HepG2 (cell line): ENCODE data around the gene SFXN2. TPM values are rescaled to one million over a fixed set of nuclear protein-coding genes. Genes with fewer than 3 reads are reported as not detected.

Source experiments
- ARID2 ChIP-seq: sonication (generic); formaldehyde crosslinking; IDR thresholded peaks from 2 replicates; pipeline ENCODE4 v1.8.1; 2022; ENCODE audit warnings: mild to moderate bottlenecking, missing genetic modification reagents, borderline replicate concordance
- DRAP1 ChIP-seq: IDR thresholded peaks from 2 replicates; pipeline ENCODE4 v1.6.1; 2016; ENCODE audit warnings: missing genetic modification reagents, missing compliant biosample characterization
- DZIP1 ChIP-seq: sonication (generic); formaldehyde crosslinking; IDR thresholded peaks from 2 replicates; pipeline ENCODE4 v1.5.0; 2020; ENCODE audit warnings: mild to moderate bottlenecking, missing genetic modification reagents
- ETV5 ChIP-seq: IDR thresholded peaks from 2 replicates; pipeline ENCODE4 v1.6.1; 2018; ENCODE audit warnings: missing biosample characterization, missing genetic modification reagents, inconsistent platforms, borderline replicate concordance
- GFI1 ChIP-seq: sonication (generic); formaldehyde crosslinking; IDR thresholded peaks from 2 replicates; pipeline ENCODE4 v1.5.0; 2020; ENCODE audit warnings: missing genetic modification reagents, mild to moderate bottlenecking, borderline replicate concordance
- HMGXB4 ChIP-seq, 2 experiments: sonication (generic) in 1 of 2; formaldehyde crosslinking in 1 of 2; IDR thresholded peaks; 2 replicates each; pipeline versions ENCODE4 v1.4.0 to v1.6.1; 2018 to 2020; ENCODE audit warnings: missing genetic modification reagents in 2 of 2, borderline replicate concordance in 1 of 2, low read depth in 1 of 2, mild to moderate bottlenecking in 1 of 2, missing biosample characterization in 1 of 2
- IRX3 ChIP-seq: sonication (generic); formaldehyde crosslinking; IDR thresholded peaks from 2 replicates; pipeline ENCODE4 v1.8.1; 2023; ENCODE audit warnings: mild to moderate bottlenecking, low read depth, missing genetic modification reagents, borderline replicate concordance
- LBX2 ChIP-seq: sonication (generic); formaldehyde crosslinking; IDR thresholded peaks from 2 replicates; pipeline ENCODE4 v1.5.0; 2020; ENCODE audit warnings: missing genetic modification reagents, mild to moderate bottlenecking, borderline replicate concordance
- REPIN1 ChIP-seq: sonication (generic); formaldehyde crosslinking; IDR thresholded peaks from 2 replicates; pipeline ENCODE4 v1.8.0; 2022; ENCODE audit warnings: missing genetic modification reagents, low read depth, mild to moderate bottlenecking, borderline replicate concordance
- RXRB ChIP-seq: IDR thresholded peaks from 2 replicates; pipeline ENCODE4 v1.6.1; 2016; ENCODE audit warnings: borderline replicate concordance, missing genetic modification reagents, missing compliant biosample characterization
- SMARCC2 ChIP-seq: fragments of 450-650 bp; IDR thresholded peaks from 2 replicates; pipeline ENCODE4 v1.6.1; 2017; ENCODE audit warnings: antibody characterized with exemption, mild to moderate bottlenecking
- TGIF2 ChIP-seq: IDR thresholded peaks from 2 replicates; pipeline ENCODE4 v1.6.1; 2016; ENCODE audit warnings: control low read depth, missing compliant biosample characterization
- TIGD3 ChIP-seq: sonication (generic); formaldehyde crosslinking; IDR thresholded peaks from 2 replicates; pipeline ENCODE4 v1.5.1; 2020; ENCODE audit warnings: mild to moderate bottlenecking, missing genetic modification reagents, borderline replicate concordance
- ZBTB7B ChIP-seq: sonication (generic); formaldehyde crosslinking; IDR thresholded peaks from 2 replicates; pipeline ENCODE4 v1.4.0; 2020; ENCODE audit warnings: missing genetic modification reagents
- ZNF281 ChIP-seq: sonication (generic); formaldehyde crosslinking; IDR thresholded peaks from 2 replicates; pipeline ENCODE4 v1.4.0; 2020; ENCODE audit warnings: missing genetic modification reagents, borderline replicate concordance
- ZNF598 ChIP-seq: sonication (generic); formaldehyde crosslinking; IDR thresholded peaks from 2 replicates; pipeline ENCODE4 v1.5.1; 2020; ENCODE audit warnings: mild to moderate bottlenecking, missing genetic modification reagents, borderline replicate concordance
- polyA plus RNA-seq, 8 experiments: library from polyadenylated mRNA; depleted of rRNA in 3 of 8; stranded (reverse) in 7 of 8; unstranded in 1 of 8; fragments of >200 nt; fragmentation: Illumina TruSeq in 4 of 8; extraction: Trizol in 4 of 8; gene quantifications; 2 replicates each; pipeline versions ENCODE4 v1.2.1 to v1.2.3, GENCODE V29; 2011 to 2016; ENCODE audit warnings: low read depth in 4 of 8, missing spikeins in 1 of 8, mixed read lengths in 1 of 8; ENCODE audit not compliant: insufficient read depth in 1 of 8
- total RNA-seq, 5 experiments: library from RNA; depleted of rRNA; stranded (reverse); fragments of >200 nt; fragmentation: Illumina TruSeq; extraction: Trizol; gene quantifications; 2 replicates each; pipeline ENCODE4 v1.2.3, GENCODE V29; 2016; ENCODE audit warnings: low read depth in 1 of 5

The SFXN2 gene
- total and polyA plus RNA-seq, 2 of the 13 experiments (the other 11 are each of a cell fraction or from before 2014, with no cell fraction given) = 12.8 to 21.1 TPM

GRCh38 chr10:102713814-102714620 lies 419 bp upstream of the SFXN2 start, which contains the start of gene ARL3 (continued):
- 0 out of 2 replicates have a peak, but pooled peaks have one; percentile 17 for TF ChIP-seq ZNF281 (CRISPR knock-in tag)
- peak; percentile 46; the same call in 1 of the 2 replicates for TF ChIP-seq ZNF598
- TF ChIP-seq REPIN1 (CRISPR knock-in tag) = 0 out of 2 replicates have a peak, but pooled peaks have one; percentile 32
- no peak; the same call in 1 of the 2 replicates for TF ChIP-seq ETV5 (CRISPR knock-in tag)
- 0 out of 2 replicates have a peak, but pooled peaks have one; percentile 0 for TF ChIP-seq ARID2 (CRISPR knock-in tag)
- peak; percentile 18; the same call in 1 of the 2 replicates for TF ChIP-seq TIGD3 (CRISPR knock-in tag)
- TF ChIP-seq ZBTB7B (CRISPR knock-in tag) = peak; percentile 30; the same call in 1 of the 2 replicates
- TF ChIP-seq DRAP1 (CRISPR knock-in tag) = peak; percentile 53
- no peak for TF ChIP-seq SMARCC2
- TF ChIP-seq IRX3 (CRISPR knock-in tag) = no peak
- peak in 1 of 2 experiments; percentile 1; a peak in 2 of 4 replicates for TF ChIP-seq HMGXB4 (CRISPR knock-in tag; IDR thresholded peaks at IDR 0.05; ENCODE audit: borderline replicate concordance in 1 of 2, low read depth in 1 of 2)
- no peak for TF ChIP-seq DZIP1
- TF ChIP-seq GFI1 (CRISPR knock-in tag) = peak; percentile 6; the same call in 1 of the 2 replicates
- peak; percentile 73; the same call in 1 of the 2 replicates for TF ChIP-seq TGIF2 (CRISPR knock-in tag)
- TF ChIP-seq LBX2 (CRISPR knock-in tag) = 0 out of 2 replicates have a peak, but pooled peaks have one; percentile 62
- 0 out of 2 replicates have a peak, but pooled peaks have one; percentile 12 for TF ChIP-seq RXRB (CRISPR knock-in tag)
